Fibroblast of the aortic adventitia (primary cell): Measurements from ENCODE around the gene CLASP1. TPM values are rescaled to one million over a fixed set of nuclear protein-coding genes. Genes with fewer than 3 reads are reported as not detected.

Experiments used
- DNase-seq: peaks from one replicate; pipeline ENCODE4 v3.0.0-alpha.2; 2010; ENCODE audit warnings: low read depth
- H3K4me3 ChIP-seq: 2 replicates; pipeline ENCODE4 v1.5.1; 2011; ENCODE audit warnings: low read depth, mild to moderate bottlenecking, control low read depth, low read length, moderate library complexity
- total RNA-seq: library from RNA; depleted of rRNA; stranded (reverse); fragments of >200 nt; gene quantifications from 2 replicates; pipeline ENCODE4 v1.2.3, GENCODE V29; 2012; ENCODE audit warnings: low replicate concordance
- TF ChIP-seq, protein P1 (sequence below): IDR thresholded peaks from 2 replicates; pipeline ENCODE4 v1.5.1; 2011; ENCODE audit warnings: mild to moderate bottlenecking, low read length, control low read depth, inconsistent platforms; ENCODE audit not compliant: insufficient read depth

The CLASP1 gene
- total RNA-seq, 1 donor = 45.6 TPM

DNA sequence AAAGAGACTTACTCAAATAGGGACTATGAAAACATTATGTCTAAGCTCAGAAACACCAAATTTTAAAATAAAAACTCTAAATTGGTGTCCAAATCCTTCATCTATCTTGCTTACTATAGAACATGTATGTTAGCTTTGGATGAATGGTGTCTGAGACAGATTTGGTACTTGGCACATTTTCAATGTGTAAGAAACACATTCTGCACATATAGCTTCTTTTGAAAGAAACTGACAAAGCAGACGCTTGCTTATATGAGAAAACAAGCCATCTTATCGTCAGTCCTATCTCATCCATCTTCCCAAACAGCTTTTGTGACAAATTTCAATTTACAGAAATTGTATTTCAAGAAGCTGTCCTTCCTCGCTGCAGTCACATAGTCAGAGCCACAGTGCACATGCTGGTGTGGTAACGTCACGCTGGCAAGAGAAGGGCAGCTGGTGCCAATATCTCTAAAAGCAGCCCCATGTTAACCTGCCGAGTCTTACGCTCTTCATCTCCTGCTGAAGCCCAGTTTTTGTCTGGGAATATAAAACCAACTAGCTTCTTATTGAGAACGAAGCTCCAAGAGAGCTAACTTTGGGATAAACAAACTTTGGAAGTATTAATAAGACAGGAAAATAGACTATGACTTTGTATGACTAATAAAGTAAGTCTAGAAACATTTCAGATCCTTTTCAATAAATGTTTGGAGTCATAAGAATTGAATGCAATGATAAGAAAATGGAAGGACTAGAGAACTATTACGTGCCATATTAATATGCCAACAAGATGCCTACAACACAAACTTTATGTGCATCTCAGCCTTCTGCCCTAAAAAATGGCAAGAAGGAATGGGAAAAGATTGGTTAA lies 289.3 kb downstream of the CLASP1 start:
- H3K4me3 ChIP-seq = no peak overlapping the region
- no peak for DNase-seq
- TF ChIP-seq, protein P1, sequence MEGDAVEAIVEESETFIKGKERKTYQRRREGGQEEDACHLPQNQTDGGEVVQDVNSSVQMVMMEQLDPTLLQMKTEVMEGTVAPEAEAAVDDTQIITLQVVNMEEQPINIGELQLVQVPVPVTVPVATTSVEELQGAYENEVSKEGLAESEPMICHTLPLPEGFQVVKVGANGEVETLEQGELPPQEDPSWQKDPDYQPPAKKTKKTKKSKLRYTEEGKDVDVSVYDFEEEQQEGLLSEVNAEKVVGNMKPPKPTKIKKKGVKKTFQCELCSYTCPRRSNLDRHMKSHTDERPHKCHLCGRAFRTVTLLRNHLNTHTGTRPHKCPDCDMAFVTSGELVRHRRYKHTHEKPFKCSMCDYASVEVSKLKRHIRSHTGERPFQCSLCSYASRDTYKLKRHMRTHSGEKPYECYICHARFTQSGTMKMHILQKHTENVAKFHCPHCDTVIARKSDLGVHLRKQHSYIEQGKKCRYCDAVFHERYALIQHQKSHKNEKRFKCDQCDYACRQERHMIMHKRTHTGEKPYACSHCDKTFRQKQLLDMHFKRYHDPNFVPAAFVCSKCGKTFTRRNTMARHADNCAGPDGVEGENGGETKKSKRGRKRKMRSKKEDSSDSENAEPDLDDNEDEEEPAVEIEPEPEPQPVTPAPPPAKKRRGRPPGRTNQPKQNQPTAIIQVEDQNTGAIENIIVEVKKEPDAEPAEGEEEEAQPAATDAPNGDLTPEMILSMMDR = no peak

DNA sequence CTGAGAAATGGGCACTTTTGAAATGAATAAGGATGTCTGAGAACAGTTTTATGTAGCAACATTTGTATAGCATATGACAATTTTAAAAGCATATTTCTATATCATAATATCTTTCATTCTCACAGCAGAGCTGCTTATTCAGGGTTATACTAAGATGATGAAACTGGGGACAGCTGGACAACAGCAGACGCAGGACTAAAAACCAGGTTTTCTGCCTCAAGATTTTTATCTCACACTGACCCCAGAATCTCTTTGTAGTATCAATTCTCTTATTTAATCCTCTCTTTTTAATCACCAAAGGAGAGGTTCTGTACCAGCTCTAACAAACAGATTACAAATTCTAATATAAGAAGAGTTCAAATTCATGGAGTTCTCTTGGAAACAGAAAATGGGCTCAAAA lies 290.1 kb downstream of the CLASP1 start:
- DNase-seq = no peak
- TF ChIP-seq, protein P1 = no peak

DNA sequence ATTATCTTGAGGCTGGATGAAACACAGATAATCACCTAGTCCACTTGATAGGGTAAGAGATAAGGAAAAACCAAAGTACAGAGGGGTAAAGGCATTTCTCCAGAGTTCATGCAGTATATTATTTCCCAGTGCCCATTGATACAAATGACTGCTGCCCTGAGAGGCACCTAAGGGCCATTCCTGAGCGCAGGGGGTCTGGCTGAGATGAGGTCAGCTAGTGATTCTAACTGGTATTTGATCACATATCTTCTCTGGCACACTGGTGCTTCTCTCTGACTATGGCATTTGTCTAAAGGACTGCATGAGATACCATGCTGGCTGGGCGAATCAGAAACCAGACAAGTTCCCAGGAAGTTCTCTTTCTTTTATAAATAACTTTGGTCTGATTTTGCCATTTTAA lies 291.0 kb downstream of the CLASP1 start:
- no peak overlapping the region for H3K4me3 ChIP-seq
- DNase-seq = no peak
- TF ChIP-seq, protein P1 = no peak

More for the DNA sequence above, 290.1 kb downstream of the CLASP1 start:
- H3K4me3 ChIP-seq = no peak overlapping the region

DNA sequence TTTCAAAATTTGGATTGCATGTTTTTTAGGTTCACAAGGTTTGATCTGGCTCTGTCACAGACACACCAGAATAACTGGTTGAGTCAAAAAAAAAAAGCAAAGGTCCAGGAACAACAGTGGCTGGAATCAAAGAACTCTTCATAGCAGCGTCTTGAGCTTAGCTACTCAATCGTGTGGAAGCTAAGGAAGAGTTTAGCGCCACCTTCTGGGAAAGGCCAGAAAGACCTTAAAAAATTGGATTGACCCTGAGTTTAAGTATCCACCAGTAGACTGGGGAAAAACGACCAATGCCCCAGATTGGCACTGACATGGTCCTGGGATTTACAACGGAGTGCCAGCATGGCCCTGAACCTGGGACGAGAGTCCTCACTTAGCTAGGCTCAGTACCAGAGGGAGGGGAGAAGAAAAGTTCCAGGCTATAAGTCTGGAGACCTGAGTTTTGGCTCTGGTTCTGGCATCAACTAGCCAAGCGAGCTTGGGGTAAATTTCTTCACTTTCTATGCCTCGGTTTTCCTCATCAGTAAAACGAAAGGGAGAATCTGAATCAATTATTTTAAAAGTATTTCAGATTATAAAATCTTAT lies 293.1 kb downstream of the CLASP1 start:
- no peak overlapping the region for H3K4me3 ChIP-seq
- TF ChIP-seq, protein P1 = peak; percentile 87
- DNase-seq = peak; percentile 80

DNA sequence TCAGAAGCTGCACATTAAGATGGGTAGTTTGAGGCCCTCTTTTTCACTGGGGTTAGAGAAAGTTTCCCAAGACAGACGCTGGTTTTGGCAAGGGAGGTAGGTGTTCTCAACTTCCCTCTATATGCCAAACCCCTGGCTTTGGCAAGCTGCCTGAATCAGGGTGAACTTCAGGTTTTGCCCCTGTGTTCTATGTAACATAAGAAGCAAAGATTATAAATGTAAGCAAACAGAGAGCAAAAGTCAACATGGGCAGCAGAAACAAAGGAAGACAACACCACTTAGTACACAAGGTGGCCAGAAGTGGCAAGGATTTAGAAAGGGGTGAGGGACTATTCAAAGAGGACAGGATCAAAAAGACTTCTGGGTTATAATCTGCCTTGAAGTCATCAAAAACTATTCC lies 293.8 kb downstream of the CLASP1 start:
- TF ChIP-seq, protein P1 = no peak
- no peak overlapping the region for H3K4me3 ChIP-seq
- DNase-seq = peak; percentile 22

DNA sequence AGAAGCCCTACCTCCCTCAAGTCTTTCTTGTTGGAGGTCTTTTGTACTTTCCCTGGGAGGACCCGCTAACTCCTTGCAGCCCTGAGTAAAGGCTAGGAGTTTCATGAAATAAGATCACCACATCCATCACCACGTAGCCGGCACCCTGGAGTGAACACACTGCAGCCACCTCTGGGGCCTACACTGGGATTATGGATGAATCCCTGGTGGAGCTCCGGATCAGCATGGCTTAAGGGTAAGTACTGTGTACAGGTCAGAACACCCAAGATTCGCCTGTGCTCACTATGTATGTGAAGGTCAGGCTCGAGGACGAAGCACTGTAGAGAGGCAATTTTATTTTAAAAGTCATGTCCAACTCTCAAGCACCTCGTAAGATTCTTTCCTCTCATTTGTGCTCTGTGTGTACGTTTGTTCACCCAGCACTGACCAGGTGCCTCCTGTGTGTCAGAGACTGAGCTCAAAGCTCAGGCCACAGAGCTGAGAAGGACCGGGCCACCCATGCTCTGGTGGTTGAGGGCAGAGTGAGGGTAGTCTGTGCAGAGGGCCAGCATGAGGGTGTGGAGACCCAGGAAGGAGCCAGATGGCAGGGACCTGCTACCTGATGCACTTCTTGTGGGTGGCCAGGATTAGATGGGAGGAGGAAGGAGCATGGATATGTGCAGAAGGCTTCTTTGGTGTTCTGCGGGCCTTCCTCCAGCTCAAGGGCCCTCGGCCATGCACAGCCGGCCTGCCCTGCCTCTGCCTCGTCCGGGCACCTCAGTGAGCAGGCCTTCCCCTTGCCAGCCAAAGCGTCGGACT lies 297.5 kb downstream of the CLASP1 start:
- TF ChIP-seq, protein P1 = no peak
- no peak for DNase-seq
- H3K4me3 ChIP-seq = no peak overlapping the region
